Fibroblast of lung (primary cell): ENCODE data around the gene CYP1A2. TPM values are rescaled to one million over a fixed set of nuclear protein-coding genes. Genes with fewer than 3 reads are reported as not detected.
A peak's percentile ranks its signal among the peaks of the same experiment; 100 is the strongest.

Source experiments
- DNase-seq, 2 donors: peaks; one replicate each; pipeline versions ENCODE4 v3.0.0 to v3.0.0-alpha.2; 2010; ENCODE audit warnings: low read depth in 2 of 2
- H2AFZ ChIP-seq: 2 replicates; pipeline ENCODE4 v1.5.1; 2012; ENCODE audit warnings: low read length, control low read depth, inconsistent platforms
- H3K27ac ChIP-seq: 2 replicates; pipeline ENCODE4 v1.5.1; 2011; ENCODE audit warnings: low read length, control low read depth; ENCODE audit not compliant: insufficient read depth
- H3K27me3 ChIP-seq: 2 replicates; pipeline ENCODE4 v1.5.1; 2011; ENCODE audit warnings: mild to moderate bottlenecking, low read length; ENCODE audit not compliant: control insufficient read depth, insufficient read depth
- H3K36me3 ChIP-seq: 2 replicates; pipeline ENCODE4 v1.5.1; 2011; ENCODE audit warnings: low read length; ENCODE audit not compliant: control insufficient read depth, insufficient read depth
- H3K4me1 ChIP-seq: 2 replicates; pipeline ENCODE4 v1.5.1; 2011; ENCODE audit warnings: low read length; ENCODE audit not compliant: control insufficient read depth, insufficient read depth; ENCODE audit errors: extremely low read depth
- H3K4me2 ChIP-seq: 2 replicates; pipeline ENCODE4 v1.5.1; 2011; ENCODE audit warnings: low read length, control low read depth; ENCODE audit not compliant: insufficient read depth; ENCODE audit errors: extremely low read depth
- H3K4me3 ChIP-seq, 4 experiments: fragments of 200-600 bp in 1 of 4; sonication (generic) in 1 of 4; replicated peaks in 1 of 4; 2 replicates each; pipeline ENCODE4 v1.5.1; 2011 to 2016; ENCODE audit warnings: low read length in 4 of 4, low read depth in 3 of 4, mild to moderate bottlenecking in 3 of 4, control low read depth in 2 of 4, inconsistent platforms in 1 of 4, mixed read lengths in 1 of 4; ENCODE audit not compliant: insufficient read depth in 1 of 4; ENCODE audit errors: control extremely low read depth in 1 of 4
- H3K79me2 ChIP-seq: 2 replicates; pipeline ENCODE4 v1.5.1; 2012; ENCODE audit warnings: mild to moderate bottlenecking, low read length, inconsistent platforms; ENCODE audit not compliant: control insufficient read depth, insufficient read depth
- H3K9ac ChIP-seq: 2 replicates; pipeline ENCODE4 v1.5.1; 2011; ENCODE audit warnings: mild to moderate bottlenecking, low read length, control low read depth; ENCODE audit not compliant: insufficient read depth
- H3K9me3 ChIP-seq: 2 replicates; pipeline ENCODE4 v1.5.1; 2012; ENCODE audit warnings: low read depth, low read length; ENCODE audit not compliant: control insufficient read depth, insufficient read depth
- H4K20me1 ChIP-seq: 2 replicates; pipeline ENCODE4 v1.5.1; 2011; ENCODE audit warnings: low read length; ENCODE audit not compliant: control insufficient read depth, insufficient read depth; ENCODE audit errors: extremely low read depth
- EZH2 ChIP-seq: IDR thresholded peaks from 2 replicates; pipeline ENCODE4 v1.5.1; 2012; ENCODE audit warnings: low read length, control low read depth, mild to moderate bottlenecking; ENCODE audit errors: missing control alignments
- polyA plus RNA-seq, 2 donors: library from polyadenylated mRNA; depleted of rRNA in 1 of 2; stranded (reverse) in 1 of 2; unstranded in 1 of 2; fragments of >200 nt; gene quantifications; 2 replicates each; pipeline ENCODE4 v1.2.1, GENCODE V29; 2011 to 2012; ENCODE audit warnings: missing spikeins in 1 of 2
- total RNA-seq: library from RNA; depleted of rRNA; stranded (reverse); fragments of >200 nt; gene quantifications from 2 replicates; pipeline ENCODE4 v1.2.1, GENCODE V29; 2014
- TF ChIP-seq, protein P1 (sequence below), 2 donors: IDR thresholded peaks in 1 of 2; conservative IDR thresholded peaks in 1 of 2; 1 replicate in 1 of 2; 2 replicates in 1 of 2; pipeline ENCODE4 v1.5.1; 2011 to 2012; ENCODE audit warnings: low read length in 2 of 2, control low read depth in 1 of 2, inconsistent platforms in 1 of 2, low read depth in 1 of 2, mild to moderate bottlenecking in 1 of 2

CYP1A2 gene
- total and polyA plus RNA-seq, 2 donors (not counting 1 experiment from before 2014, with no cell fraction given) = not detected

DNA sequence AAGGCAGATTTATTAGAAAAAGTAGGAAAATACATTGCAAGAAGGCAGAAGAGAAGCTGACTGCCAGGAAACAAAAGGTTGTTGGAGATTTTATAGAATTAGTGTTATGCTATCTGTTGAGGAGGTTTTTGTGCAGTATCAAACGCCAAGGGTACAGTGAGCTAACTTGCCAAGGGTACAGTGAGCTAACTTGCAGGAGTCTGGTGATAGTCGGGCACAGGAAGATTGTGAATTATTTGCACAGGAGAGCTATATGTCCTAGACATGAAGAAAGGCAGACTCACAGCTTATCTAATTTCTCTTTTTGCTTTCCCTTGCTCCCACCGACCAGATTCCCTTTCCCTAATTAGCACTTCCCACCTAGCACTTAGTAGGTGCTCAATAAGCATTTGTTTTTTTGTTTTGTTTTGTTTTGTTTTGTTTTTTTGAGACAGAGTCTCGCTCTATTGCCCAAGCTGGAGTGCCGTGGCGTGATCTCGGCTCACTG is 30.6 kb downstream of the CYP1A2 start:
- no peak overlapping the region for H3K9ac ChIP-seq
- peaks cover 18% of the 10 kb centered on the region for H3K79me2 ChIP-seq
- H3K4me2 ChIP-seq = no peak overlapping the region
- no peaks in the 10 kb centered on the region for H3K36me3 ChIP-seq
- H3K27ac ChIP-seq = no peak overlapping the region
- peaks cover 25% of the 10 kb centered on the region for H3K4me1 ChIP-seq
- no peak overlapping the region for H2AFZ ChIP-seq
- no peaks in the 10 kb centered on the region for H4K20me1 ChIP-seq
- no peak for DNase-seq
- H3K27me3 ChIP-seq = no peaks in the 10 kb centered on the region
- TF ChIP-seq, protein P1, sequence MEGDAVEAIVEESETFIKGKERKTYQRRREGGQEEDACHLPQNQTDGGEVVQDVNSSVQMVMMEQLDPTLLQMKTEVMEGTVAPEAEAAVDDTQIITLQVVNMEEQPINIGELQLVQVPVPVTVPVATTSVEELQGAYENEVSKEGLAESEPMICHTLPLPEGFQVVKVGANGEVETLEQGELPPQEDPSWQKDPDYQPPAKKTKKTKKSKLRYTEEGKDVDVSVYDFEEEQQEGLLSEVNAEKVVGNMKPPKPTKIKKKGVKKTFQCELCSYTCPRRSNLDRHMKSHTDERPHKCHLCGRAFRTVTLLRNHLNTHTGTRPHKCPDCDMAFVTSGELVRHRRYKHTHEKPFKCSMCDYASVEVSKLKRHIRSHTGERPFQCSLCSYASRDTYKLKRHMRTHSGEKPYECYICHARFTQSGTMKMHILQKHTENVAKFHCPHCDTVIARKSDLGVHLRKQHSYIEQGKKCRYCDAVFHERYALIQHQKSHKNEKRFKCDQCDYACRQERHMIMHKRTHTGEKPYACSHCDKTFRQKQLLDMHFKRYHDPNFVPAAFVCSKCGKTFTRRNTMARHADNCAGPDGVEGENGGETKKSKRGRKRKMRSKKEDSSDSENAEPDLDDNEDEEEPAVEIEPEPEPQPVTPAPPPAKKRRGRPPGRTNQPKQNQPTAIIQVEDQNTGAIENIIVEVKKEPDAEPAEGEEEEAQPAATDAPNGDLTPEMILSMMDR (conservative IDR thresholded peaks at IDR 0.05 in 1 of 2, IDR thresholded peaks at IDR 0.05 in 1 of 2; ENCODE audit: low read depth in 1 of 2, low read length in 2 of 2) = no peak
- TF ChIP-seq EZH2 = no peak
- H3K4me3 ChIP-seq = no peak overlapping the region
- no peaks in the 10 kb centered on the region for H3K9me3 ChIP-seq

DNA sequence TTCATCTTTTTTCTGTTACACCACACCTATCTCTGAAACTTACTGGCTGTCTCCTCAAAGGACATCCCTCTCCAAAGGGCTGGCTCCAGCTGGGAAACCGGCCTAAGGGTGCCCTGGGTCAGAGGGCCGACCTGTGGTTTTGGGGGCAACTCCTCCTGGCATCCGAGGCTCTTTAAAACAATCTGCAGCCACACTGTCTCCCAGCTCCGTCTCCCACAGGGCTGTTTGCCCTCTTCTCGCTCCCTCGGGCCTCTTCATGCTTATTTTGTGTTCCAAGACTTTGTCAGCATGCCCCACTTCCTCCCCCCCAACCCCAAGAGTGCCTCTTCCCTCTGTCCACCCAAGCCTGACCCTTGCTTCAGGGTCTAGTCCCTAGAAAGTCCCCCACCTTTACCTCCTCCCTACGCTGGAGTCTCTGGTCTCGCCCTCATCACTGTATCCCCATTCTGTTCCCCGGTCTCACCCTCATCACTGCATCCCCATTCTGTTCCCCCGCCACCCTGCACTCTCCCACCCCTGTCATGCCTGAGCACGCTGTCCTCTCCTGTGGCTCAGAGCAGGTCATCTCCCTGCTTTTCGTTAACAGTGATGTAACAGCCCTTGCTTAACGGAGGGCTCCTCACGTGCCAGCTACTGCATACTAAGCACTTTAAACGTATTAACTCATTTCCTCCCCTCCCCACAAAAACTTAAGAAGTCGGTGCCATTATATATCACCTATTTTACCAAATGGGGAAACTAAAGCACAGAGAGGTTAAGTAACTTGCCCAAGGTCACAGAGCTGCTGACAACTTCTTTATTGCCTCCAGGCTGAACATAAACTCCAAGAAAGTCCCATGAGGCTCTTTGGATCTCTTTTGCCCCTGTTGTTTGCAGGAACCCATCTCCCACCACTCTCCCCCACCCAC is 32.1 kb downstream of the CYP1A2 start:
- Histone ChIP-seq H3K4me1 (peaks cover 39% of the 10 kb centered on the region), H3K9me3 (no peaks in the 10 kb centered on the region), H3K4me3 (peak overlapping the region in 1 of 4 experiments; percentile 64), H3K27ac (no peak overlapping the region), H4K20me1 (no peaks in the 10 kb centered on the region), H3K4me2 (peak overlapping the region; percentile 98), H3K27me3 (no peaks in the 10 kb centered on the region), H2AFZ (no peak overlapping the region), H3K9ac (no peak overlapping the region), H3K79me2 (peaks cover 34% of the 10 kb centered on the region), H3K36me3 (no peaks in the 10 kb centered on the region)
- TF ChIP-seq EZH2 = no peak
- TF ChIP-seq, protein P1 (conservative IDR thresholded peaks at IDR 0.05 in 1 of 2, IDR thresholded peaks at IDR 0.05 in 1 of 2; ENCODE audit: low read depth in 1 of 2, low read length in 2 of 2) = no peak
- peak; percentile 19 to 24 for DNase-seq

DNA sequence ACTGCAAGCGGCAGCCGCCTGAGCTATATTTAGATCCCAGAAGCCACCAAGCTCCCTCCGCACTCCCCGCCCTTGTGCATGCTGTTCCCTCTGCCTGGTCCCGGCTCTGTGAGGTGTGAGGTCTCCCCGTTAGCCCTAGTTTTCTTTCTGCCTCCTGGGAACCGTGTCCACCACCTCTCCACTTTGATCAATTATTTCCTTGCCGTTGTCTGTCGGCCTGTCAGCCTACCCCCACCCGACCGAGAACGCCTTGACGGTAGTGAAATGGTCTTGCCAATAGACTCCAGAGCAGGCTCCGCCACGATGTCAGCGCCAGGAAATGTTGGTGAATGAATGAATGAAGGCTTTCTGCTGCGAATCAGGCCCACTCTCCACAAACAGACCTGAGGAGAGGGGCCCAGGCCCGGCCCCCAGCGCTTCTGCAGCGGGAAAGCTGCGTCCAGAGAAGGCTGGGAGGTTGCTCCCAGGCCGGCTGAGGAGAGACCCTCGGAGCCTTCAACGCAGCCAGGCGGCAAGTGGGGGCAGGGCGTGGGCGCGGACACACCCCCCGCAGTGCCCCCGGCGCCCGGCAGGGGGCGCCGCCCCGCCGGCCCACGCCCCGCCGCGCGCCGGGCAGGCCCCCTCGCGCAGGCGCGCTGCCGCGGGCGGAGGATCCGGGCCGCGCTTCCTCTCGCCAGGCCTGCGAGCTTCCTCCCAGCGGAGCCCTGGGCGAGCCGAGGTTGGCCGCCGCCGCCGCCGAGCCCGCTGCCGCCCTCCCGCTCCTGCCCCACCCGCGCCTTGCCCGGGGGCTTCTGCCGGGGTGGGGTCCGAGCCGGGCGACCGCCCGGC is 33.0 kb downstream of the CYP1A2 start, which contains the start of gene CSK:
Gene CSK (plus strand): TSS at position 650 of the 828 bp plus-strand sequence. CDS start 16,218 bp downstream, outside the sequence.
- peaks cover 42% of the 10 kb centered on the region for H3K79me2 ChIP-seq
- H3K4me2 ChIP-seq = peak within 1 kb of the TSS; percentile 100
- peak; percentile 47 to 61 for DNase-seq
- no peaks in the 10 kb centered on the region for H3K9me3 ChIP-seq
- no peaks in the 10 kb centered on the region for H3K27me3 ChIP-seq
- H3K36me3 ChIP-seq = no peaks in the 10 kb centered on the region
- H3K4me1 ChIP-seq = peaks cover 44% of the 10 kb centered on the region
- H3K4me3 ChIP-seq = peak within 1 kb of the TSS; percentile 71 to 90 (median 88)
- H3K27ac ChIP-seq = peak within 1 kb of the TSS; percentile 57
- peak within 1 kb of the TSS; percentile 69 for H3K9ac ChIP-seq
- peak within 1 kb of the TSS; percentile 58 for H2AFZ ChIP-seq
- no peak for TF ChIP-seq EZH2
- TF ChIP-seq, protein P1 (conservative IDR thresholded peaks at IDR 0.05 in 1 of 2, IDR thresholded peaks at IDR 0.05 in 1 of 2; ENCODE audit: low read depth in 1 of 2, low read length in 2 of 2) = peak in 1 of 2 donors; percentile 33
- no peaks in the 10 kb centered on the region for H4K20me1 ChIP-seq
